Measurements from ENCODE around the gene MORN2.

GRCh38 chr2:38930600-38930999 lies 54.8 kb downstream of the MORN2 start:
- no peak for TF ChIP-seq CTCF (IDR thresholded peaks at IDR 0.05; ENCODE audit: low read length)
- TF ChIP-seq EZH2 (IDR thresholded peaks at IDR 0.05; ENCODE audit: borderline replicate concordance, low read length), result no peak

All from OCI-LY1 (cell line).